Cardiac atrium fibroblast (primary cell): ENCODE measurements around the gene CPS1. TPM values are rescaled to one million over a fixed set of nuclear protein-coding genes. Genes with fewer than 3 reads are reported as not detected.

Experiments
- total RNA-seq: library from RNA; depleted of rRNA; stranded (reverse); fragments of >200 nt; gene quantifications from 2 replicates; pipeline ENCODE4 v1.2.3, GENCODE V29; 2015

CPS1 gene
- 10.5 and 12.6 TPM in 2 replicates for total RNA-seq

DNA sequence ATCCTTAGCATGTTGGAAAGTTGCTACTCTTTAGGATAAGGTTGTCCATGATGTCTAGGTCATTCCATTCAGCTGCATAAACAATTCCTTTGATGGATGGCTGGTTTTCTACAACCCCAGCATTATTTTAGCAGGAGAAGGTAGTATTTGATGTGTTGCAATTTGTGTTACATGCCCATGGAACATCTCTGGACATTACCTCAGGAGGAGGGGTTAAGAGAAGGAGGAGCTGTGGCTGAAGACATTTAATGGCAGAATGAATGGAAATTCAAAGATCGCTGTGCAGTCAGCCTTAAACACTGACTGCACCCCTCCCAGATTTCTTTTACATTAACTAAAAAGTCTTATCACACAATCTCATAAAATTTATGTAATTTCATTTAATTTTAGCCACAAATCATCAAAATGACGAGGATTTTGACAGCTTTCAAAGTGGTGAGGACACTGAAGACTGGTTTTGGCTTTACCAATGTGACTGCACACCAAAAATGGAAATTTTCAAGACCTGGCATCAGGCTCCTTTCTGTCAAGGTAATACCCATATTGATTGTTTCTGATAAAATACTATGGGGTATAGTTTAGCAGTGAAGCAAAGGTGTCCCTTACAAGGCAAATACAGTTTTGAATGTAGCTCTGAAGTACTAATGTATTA, at the start of gene CPS1:
Gene CPS1, plus strand, starts transcription at position 271 of the 652 bp plus-strand sequence. Its CDS starts 135 bp downstream, at position 406.

Other genes with a start within 250 kb of the CPS1 start
- gene MYL1, start 241.4 kb upstream of the CPS1 start, total RNA-seq = not detected in 2 replicates
- gene LANCL1, start 79.8 kb upstream of the CPS1 start, total RNA-seq = 17.5 and 24.0 TPM in 2 replicates